Activated CD8-positive, alpha-beta memory T cell treated with anti-CD3 and anti-CD28 coated beads, Interleukin-2, amount 50 U/mL, for 24 hours (primary cell): ENCODE measurements around the gene B3GNT3.
"Not testable (repeated sequence)": the region's sequence is repeated elsewhere in the genome, so short reads cannot be mapped to it uniquely, and the experiment has no call there.

Experiments used
- DNase-seq: peaks from one replicate; pipeline ENCODE4 v3.0.0-alpha.2; 2020; ENCODE audit errors: extremely low read depth

Gene B3GNT3

DNA sequence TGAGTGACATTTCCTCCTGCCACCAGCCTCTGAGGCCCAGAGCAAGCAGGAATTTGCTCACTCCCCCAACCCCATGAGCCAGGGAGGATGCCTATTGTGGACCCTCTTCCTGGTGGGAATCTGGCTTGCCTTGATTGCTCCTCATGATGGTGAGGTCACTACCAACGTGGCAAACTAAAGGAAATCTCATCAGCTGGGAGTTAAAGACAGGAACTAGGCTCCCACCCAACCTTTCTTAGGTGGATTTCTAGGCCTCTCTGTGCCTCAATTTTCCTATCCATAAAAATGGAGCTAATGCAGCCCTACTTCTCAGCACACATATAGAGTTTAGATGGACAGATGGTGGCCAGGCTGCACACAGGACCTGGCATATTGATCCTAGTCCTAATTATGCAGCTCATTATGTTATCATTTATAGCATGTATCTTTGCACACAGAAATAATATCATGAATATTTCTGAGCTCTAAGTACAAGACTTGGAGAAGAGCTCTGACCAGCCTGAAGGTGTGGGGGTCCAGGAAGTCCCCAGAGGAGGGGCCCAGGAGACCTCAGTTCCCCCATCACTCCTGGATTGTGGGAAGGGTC lies 2.0 kb downstream of the B3GNT3 start:
- no peak for DNase-seq

DNA sequence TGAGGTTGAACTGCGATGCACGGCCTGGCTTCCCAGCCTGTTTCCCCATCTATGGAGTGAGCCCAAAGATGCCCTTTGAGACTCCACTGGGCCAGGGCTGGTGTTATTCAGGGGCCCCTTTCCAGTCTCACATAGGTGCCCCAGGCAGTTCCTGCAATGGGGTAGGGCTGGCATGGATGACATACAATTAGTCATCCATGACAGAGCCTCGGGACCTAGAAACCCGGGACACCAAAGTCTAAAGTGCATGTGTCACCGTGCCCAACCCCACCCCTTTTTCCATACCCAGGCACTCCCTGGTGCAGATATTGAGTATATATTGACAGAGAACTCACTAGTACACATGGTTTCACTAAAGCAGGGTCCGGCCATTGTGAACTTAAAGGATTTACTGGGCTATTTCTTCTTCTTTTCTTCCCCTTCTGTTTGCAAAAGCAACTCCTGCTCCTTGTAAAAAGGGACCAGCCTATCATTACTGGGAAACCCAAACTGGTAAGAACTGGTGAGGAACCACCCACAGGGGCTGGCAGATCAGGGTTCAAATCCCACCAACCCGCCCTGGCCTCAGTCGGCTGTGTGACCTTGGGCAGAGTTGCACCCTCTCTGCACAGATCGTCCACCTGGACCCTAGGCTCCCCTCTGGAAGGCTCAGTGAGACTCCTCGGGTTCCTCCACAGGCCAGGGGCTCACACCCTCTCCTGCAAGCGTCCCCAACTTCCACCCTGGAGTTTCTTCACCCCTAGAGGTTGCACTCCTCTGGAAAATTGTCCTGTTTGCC lies 2.7 kb downstream of the B3GNT3 start:
- DNase-seq = peak; percentile 39

DNA sequence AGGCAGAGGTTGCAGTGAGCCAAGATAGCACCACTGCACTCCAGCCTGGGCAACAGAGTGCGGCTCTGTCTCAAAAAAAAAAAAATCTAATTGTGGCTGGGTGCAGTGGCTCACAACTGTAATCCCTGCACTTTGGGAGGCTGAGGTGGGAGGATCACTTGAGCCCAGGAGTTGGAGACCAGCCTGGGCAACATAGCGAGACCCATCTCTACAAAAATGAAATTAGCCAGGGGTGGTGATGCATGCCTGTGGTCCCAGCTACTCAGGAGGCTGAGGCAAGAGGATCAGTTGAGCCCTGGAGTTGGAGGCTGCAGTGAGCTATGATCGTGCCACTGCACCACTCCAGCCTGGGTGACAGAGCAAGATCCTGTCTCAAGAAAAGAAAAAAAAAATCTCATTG lies 3.7 kb downstream of the B3GNT3 start:
- not testable (repeated sequence) for DNase-seq

DNA sequence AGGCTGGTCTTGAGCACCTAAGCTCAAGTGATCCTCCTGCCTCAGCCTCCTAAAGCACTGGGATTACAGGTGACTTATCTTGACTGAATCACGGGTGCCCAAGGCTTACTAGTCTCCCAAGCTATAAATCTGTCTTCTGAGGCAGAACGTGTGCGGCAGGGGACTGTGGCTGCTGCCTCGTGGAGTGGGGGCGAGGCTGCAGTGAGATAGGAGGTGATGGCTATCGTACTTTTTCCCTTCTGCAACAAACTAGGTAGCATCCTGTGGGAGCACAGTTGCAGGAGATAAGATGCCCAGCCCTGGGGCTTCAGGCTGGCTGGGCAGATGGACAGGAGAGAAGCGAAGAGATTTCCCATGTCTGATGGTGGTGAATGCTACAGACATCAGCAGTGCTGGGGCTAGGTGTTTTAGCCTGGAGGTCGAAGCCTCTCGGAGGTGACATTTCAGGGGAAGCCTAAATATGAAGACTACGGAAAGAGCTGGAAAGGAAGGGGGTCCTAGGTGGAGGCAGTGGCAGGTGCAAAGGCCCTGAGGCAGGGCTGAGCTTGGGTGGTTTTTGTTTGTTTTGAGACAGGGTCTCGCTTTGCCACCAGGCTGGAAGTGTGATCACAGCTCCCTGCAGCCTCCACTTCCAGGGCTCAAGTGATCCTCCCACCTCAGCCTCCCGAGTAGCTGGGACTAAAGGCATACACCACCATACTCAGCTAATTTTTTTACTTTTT lies 7.4 kb downstream of the B3GNT3 start:
- DNase-seq = no peak

- no peak for DNase-seq
These were observed 8.4 kb downstream of the B3GNT3 start for GRCh38 chr19:17803264-17803896.

GRCh38 chr19:17805427-17805826 lies 10.5 kb downstream of the B3GNT3 start:
- no peak for DNase-seq

- no peak for DNase-seq
These were observed 12.0 kb downstream of the B3GNT3 start for GRCh38 chr19:17806945-17807344.

GRCh38 chr19:17807731-17808316 lies 12.9 kb downstream of the B3GNT3 start:
- DNase-seq = no peak

- no peak for DNase-seq
These were observed 16.2 kb downstream of the B3GNT3 start for GRCh38 chr19:17811103-17811502.

- DNase-seq = no peak
These were observed 16.7 kb downstream of the B3GNT3 start for GRCh38 chr19:17811681-17812080.

DNA sequence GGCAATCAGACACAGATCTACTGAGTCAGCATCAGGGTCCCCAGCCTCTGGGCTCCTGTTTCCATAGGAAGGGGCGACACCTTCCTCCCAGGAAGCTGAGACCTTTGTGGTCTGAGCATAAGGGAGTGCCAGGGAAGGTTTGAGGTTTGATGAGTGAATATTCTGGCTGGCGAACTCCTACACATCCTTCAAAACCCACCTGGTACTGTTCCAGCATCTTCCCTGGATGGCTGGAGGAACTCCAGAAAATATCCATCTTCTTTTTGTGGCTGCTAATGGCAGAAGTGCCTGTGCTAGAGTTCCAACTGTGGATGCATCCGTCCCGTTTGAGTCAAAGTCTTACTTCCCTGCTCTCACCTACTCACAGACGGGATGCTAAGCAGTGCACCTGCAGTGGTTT lies 17.2 kb downstream of the B3GNT3 start:
- DNase-seq = no peak

GRCh38 chr19:17817668-17818363 lies 22.9 kb downstream of the B3GNT3 start:
- DNase-seq = no peak

DNA sequence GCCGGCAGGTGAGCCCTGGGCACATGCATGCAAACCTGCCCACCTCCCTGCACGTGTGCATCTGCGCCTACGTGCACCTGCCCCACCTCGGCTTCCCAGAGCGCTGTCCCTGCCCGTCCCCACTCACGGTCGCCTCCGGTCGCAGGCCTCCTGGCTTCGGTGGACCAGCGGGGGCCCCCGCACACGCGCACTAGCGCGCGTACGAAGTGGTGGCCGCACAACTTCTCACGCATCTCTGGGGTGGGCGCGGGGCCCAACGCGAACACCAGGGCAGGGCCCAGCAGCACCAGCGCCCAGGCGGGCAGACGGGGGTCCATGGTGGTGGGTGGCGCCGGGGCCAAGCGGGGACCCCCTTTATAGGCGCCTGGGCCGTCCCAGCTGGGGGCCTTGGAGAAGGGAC lies 26.3 kb downstream of the B3GNT3 start, which contains the start of gene INSL3:
INSL3 (minus strand) TSS at position 330 of the 400 bp plus-strand sequence; CDS start at position 317, 13 bp downstream.
- DNase-seq = no peak

GRCh38 chr19:17824339-17824738 lies 29.4 kb downstream of the B3GNT3 start:
- no peak for DNase-seq

GRCh38 chr19:17826508-17827056 lies 31.6 kb downstream of the B3GNT3 start:
- DNase-seq = no peak

GRCh38 chr19:17829855-17830566 lies 35.1 kb downstream of the B3GNT3 start:
- DNase-seq = no peak

- DNase-seq = no peak
These were observed 35.9 kb downstream of the B3GNT3 start for GRCh38 chr19:17830567-17831418.

DNA sequence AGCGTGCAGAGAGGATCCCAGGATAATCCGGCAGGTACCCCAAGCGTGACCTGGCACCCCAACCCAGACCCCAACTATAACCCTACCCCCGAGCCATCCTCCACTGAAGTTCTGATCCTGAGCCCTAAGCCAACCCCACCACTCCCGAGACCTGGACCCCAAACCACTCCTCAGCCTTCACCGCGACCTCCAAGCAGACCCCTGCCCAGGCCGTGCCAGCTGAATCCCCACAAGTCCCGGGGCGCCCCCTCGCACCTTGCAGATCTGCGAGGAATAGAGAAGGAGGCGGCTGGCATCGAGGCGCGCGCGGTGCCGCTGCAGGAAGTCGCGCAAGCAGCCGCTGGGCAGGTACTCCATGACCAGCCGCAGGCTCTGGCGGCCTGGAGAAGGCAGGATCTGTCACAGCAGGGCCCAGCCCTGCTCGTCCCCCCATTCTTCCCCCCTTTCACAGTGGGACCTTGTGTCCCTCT lies 36.5 kb downstream of the B3GNT3 start:
- no peak for DNase-seq
